CD14-positive monocyte (primary cell): ENCODE data around the gene MON1A. TPM values are rescaled to one million over a fixed set of nuclear protein-coding genes. Genes with fewer than 3 reads are reported as not detected.

Experiments used
- DNase-seq, 3 donors: peaks; one replicate each; pipeline ENCODE4 v3.0.0-alpha.2; 2011 to 2022
- H2AFZ ChIP-seq: 2 replicates; pipeline ENCODE4 v1.6.0; 2012; ENCODE audit warnings: mild to moderate bottlenecking, low read depth, low read length, inconsistent platforms; ENCODE audit not compliant: insufficient read depth, poor library complexity, severe bottlenecking
- H3K27ac ChIP-seq, 2 donors: 1 replicate in 1 of 2; 2 replicates in 1 of 2; pipeline ENCODE4 v1.5.1; 2012 to 2013; ENCODE audit warnings: low read length in 2 of 2, control low read depth in 1 of 2, inconsistent platforms in 1 of 2, low read depth in 1 of 2, mild to moderate bottlenecking in 1 of 2
- H3K27me3 ChIP-seq, 2 donors: one replicate each; pipeline versions ENCODE4 v1.6.0 to v1.6.1; 2011 to 2013; ENCODE audit warnings: low read length in 2 of 2; ENCODE audit not compliant: control insufficient read depth in 2 of 2, insufficient read depth in 2 of 2
- H3K36me3 ChIP-seq, 2 donors: replicated peaks in 1 of 2; 1 replicate in 1 of 2; 2 replicates in 1 of 2; pipeline versions ENCODE4 v1.5.1 to v1.6.1; 2012 to 2013; ENCODE audit warnings: low read length in 2 of 2, control low read depth in 1 of 2, inconsistent platforms in 1 of 2, mild to moderate bottlenecking in 1 of 2; ENCODE audit not compliant: insufficient read depth in 2 of 2, control insufficient read depth in 1 of 2
- H3K4me1 ChIP-seq, 2 donors: 1 replicate in 1 of 2; 2 replicates in 1 of 2; pipeline versions ENCODE4 v1.5.1 to v1.6.1; 2012 to 2013; ENCODE audit warnings: low read length in 2 of 2, control low read depth in 1 of 2, inconsistent platforms in 1 of 2, mild to moderate bottlenecking in 1 of 2, moderate library complexity in 1 of 2; ENCODE audit not compliant: insufficient read depth in 2 of 2, control insufficient read depth in 1 of 2
- H3K4me2 ChIP-seq: replicated peaks from 2 replicates; pipeline ENCODE3; 2012; ENCODE audit warnings: low read length, moderate library complexity, mild to moderate bottlenecking; ENCODE audit not compliant: poor library complexity, severe bottlenecking; ENCODE audit errors: extremely low read depth
- H3K4me3 ChIP-seq, 3 experiments: fragments of 200-600 bp in 1 of 3; sonication (generic) in 1 of 3; replicated peaks in 1 of 3; 1 replicate in 2 of 3; 2 replicates in 1 of 3; pipeline ENCODE4 v1.5.1; 2011 to 2013; ENCODE audit warnings: low read length in 3 of 3, mild to moderate bottlenecking in 3 of 3, control low read depth in 2 of 3, low read depth in 2 of 3, inconsistent platforms in 1 of 3, moderate library complexity in 1 of 3
- H3K79me2 ChIP-seq: 2 replicates; pipeline ENCODE4 v1.6.0; 2012; ENCODE audit warnings: mild to moderate bottlenecking, control low read depth, inconsistent platforms, low read length, moderate library complexity; ENCODE audit not compliant: insufficient read depth
- H3K9ac ChIP-seq: 2 replicates; pipeline ENCODE4 v1.6.0; 2017; ENCODE audit warnings: low read length, mild to moderate bottlenecking; ENCODE audit not compliant: insufficient read depth, poor library complexity, severe bottlenecking
- H3K9me3 ChIP-seq, 2 donors: replicated peaks in 1 of 2; 1 replicate in 1 of 2; 2 replicates in 1 of 2; pipeline versions ENCODE4 v1.5.1 to v1.6.1; 2012 to 2013; ENCODE audit warnings: low read length in 2 of 2, control low read depth in 1 of 2; ENCODE audit not compliant: control insufficient read depth in 1 of 2, insufficient read depth in 1 of 2
- H4K20me1 ChIP-seq: 2 replicates; pipeline ENCODE4 v1.6.0; 2012; ENCODE audit warnings: mild to moderate bottlenecking, low read length, control low read depth, moderate library complexity; ENCODE audit not compliant: insufficient read depth
- H3K27ac Mint-ChIP-seq, 7 donors: one replicate each; pipeline ENCODE4 v1.8.0; 2020; ENCODE audit warnings: mild to moderate bottlenecking in 7 of 7, mixed read lengths in 7 of 7, moderate library complexity in 6 of 7, inconsistent platforms in 2 of 7
- H3K27me3 Mint-ChIP-seq, 3 donors: one replicate each; pipeline ENCODE4 v1.8.0; 2021 to 2022; ENCODE audit warnings: low read depth in 3 of 3, mild to moderate bottlenecking in 3 of 3, mixed read lengths in 3 of 3, moderate library complexity in 3 of 3, inconsistent platforms in 1 of 3
- H3K36me3 Mint-ChIP-seq, 2 donors: one replicate each; pipeline ENCODE4 v1.8.0; 2020; ENCODE audit warnings: mixed read lengths in 2 of 2, inconsistent platforms in 1 of 2, mild to moderate bottlenecking in 1 of 2
- H3K4me1 Mint-ChIP-seq: one replicate; pipeline ENCODE4 v1.8.0; 2020; ENCODE audit warnings: mild to moderate bottlenecking, mixed read lengths
- H3K4me3 Mint-ChIP-seq, 2 donors: one replicate each; pipeline ENCODE4 v1.8.0; 2020; ENCODE audit warnings: mild to moderate bottlenecking in 2 of 2, mixed read lengths in 2 of 2, moderate library complexity in 1 of 2
- H3K9me3 Mint-ChIP-seq, 7 donors: one replicate each; pipeline ENCODE4 v1.8.0; 2020 to 2022; ENCODE audit warnings: mixed read lengths in 7 of 7, mild to moderate bottlenecking in 6 of 7, moderate library complexity in 6 of 7, inconsistent platforms in 2 of 7
- CTCF ChIP-seq: fragments of 200-600 bp; IDR thresholded peaks from one replicate; pipeline ENCODE4 v1.8.0; 2022; ENCODE audit warnings: antibody characterized with exemption, mild to moderate bottlenecking
- WGBS: methylation state at CpG from one replicate; pipeline ENCODE4 v1.1.5; 2013; ENCODE audit warnings: missing lambda C conversion rate; ENCODE audit not compliant: insufficient coverage; 5-methylcytosine and 5-hydroxymethylcytosine counted together
- intact Hi-C, 2 donors: fragments of 100-400 bp; cut with micrococcal nuclease; formaldehyde crosslinking; loops; one replicate each; pipeline versions ENCODE4 v1.15.0 to v1.15.1; 2023
- polyA plus RNA-seq, 3 donors: library from polyadenylated mRNA; depleted of rRNA in 1 of 3; unstranded in 2 of 3; stranded (reverse) in 1 of 3; fragments of 300-500 nt in 2 of 3; fragments of >200 nt in 1 of 3; fragmentation: Illumina TruSeq in 2 of 3; gene quantifications; 1 replicate in 2 of 3; 2 replicates in 1 of 3; pipeline ENCODE4 v1.2.3, GENCODE V29; 2012 to 2021

MON1A gene
- polyA plus RNA-seq, 3 donors, result 5.4 to 6.6 (median 6.1) TPM

- no peak overlapping the region for H3K27ac ChIP-seq
- WGBS, result 68% methylated on average over 2 of the region's 4 CpGs
- no peak overlapping the region for H3K9ac ChIP-seq
- H4K20me1 ChIP-seq, result no peaks in the 10 kb centered on the region
- Mint-ChIP-seq H3K4me1 (peaks cover 24% of the 10 kb centered on the region), H3K27ac (peak overlapping the region in 2 of 7 donors; percentile 21 to 60), H3K36me3 (peaks cover 4 to 15% of the 10 kb centered on the region in 2 donors), H3K4me3 (no peak overlapping the region), H3K27me3 (peaks cover 0 to 3% (median 0%) of the 10 kb centered on the region in 3 donors), H3K9me3 (no peaks in the 10 kb centered on the region)
- H3K9me3 ChIP-seq, result no peaks in the 10 kb centered on the region
- no peaks in the 10 kb centered on the region for H3K27me3 ChIP-seq
- H3K4me3 ChIP-seq, result no peak overlapping the region
- DNase-seq, result no peak
- H3K4me1 ChIP-seq, result peaks cover 17 to 23% of the 10 kb centered on the region in 2 donors
- no peaks in the 10 kb centered on the region for H3K79me2 ChIP-seq
- H2AFZ ChIP-seq, result no peak overlapping the region
- no peaks in the 10 kb centered on the region for H3K36me3 ChIP-seq
- no peak for TF ChIP-seq CTCF
- no peak overlapping the region for H3K4me2 ChIP-seq
- intact Hi-C loops, result loop anchor here (5.0 to 10.0 kb wide), 2 partner anchors 69 to 429 kb away; partner anchors contain the start of genes TRAIP (in 2 of the 2), CYB561D2 (in 1 of the 2), NPRL2 (in 1 of the 2) and TMEM115 (in 1 of the 2)
Measured at GRCh38 chr3:49926117-49926728, 3.4 kb downstream of the MON1A start.

DNA sequence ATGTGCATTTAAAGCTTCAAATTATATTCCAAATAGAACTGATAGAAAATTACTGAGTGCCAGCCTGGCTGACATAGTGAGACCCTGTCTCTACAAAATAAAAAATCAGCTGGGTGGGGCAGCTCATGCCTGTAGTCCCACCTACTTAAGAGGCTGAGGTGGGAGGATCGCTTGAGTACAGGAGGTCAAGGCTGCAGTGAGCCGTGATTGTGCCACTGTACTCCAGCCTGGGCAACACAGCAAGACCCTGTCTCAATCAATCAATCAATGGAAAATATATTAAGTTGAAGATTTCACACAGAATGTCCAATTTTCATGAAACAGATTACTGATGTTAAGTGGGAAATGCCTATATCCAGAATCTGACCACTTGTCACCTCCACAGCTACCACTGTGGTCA, 4.1 kb downstream of the MON1A start:
- H3K36me3 ChIP-seq, result no peaks in the 10 kb centered on the region
- no CpG with 5 or more reads among the region's 2 CpGs for WGBS
- H3K27ac ChIP-seq, result no peak overlapping the region
- no peak overlapping the region for H3K4me2 ChIP-seq
- H3K4me1 Mint-ChIP-seq, result peaks cover 24% of the 10 kb centered on the region
- H4K20me1 ChIP-seq, result no peaks in the 10 kb centered on the region
- H3K27me3 Mint-ChIP-seq, result peaks cover 0 to 5% (median 0%) of the 10 kb centered on the region in 3 donors
- H3K9me3 ChIP-seq, result no peaks in the 10 kb centered on the region
- peaks cover 4 to 15% of the 10 kb centered on the region in 2 donors for H3K36me3 Mint-ChIP-seq
- intact Hi-C loops, result loop anchor here (5.0 to 10.0 kb wide), 2 partner anchors 68 to 429 kb away; partner anchors contain the start of genes TRAIP (in 2 of the 2), CYB561D2 (in 1 of the 2), NPRL2 (in 1 of the 2) and TMEM115 (in 1 of the 2)
- H3K27ac Mint-ChIP-seq, result no peak overlapping the region
- H3K4me3 ChIP-seq, result no peak overlapping the region
- no peak overlapping the region for H2AFZ ChIP-seq
- peaks cover 16 to 23% of the 10 kb centered on the region in 2 donors for H3K4me1 ChIP-seq
- H3K79me2 ChIP-seq, result no peaks in the 10 kb centered on the region
- H3K9me3 Mint-ChIP-seq, result peaks cover 0 to 2% (median 0%) of the 10 kb centered on the region in 7 donors
- H3K4me3 Mint-ChIP-seq, result no peak overlapping the region
- H3K27me3 ChIP-seq, result no peaks in the 10 kb centered on the region
- TF ChIP-seq CTCF, result no peak
- DNase-seq, result no peak
- H3K9ac ChIP-seq, result no peak overlapping the region
